ENCODE data around the gene METTL22. TPM values are rescaled to one million over a fixed set of nuclear protein-coding genes. Genes with fewer than 3 reads are reported as not detected.

Gene METTL22
- total RNA-seq, 2 donors from 2014 or later: 16.3 to 56.6 TPM

- WGBS: 83% methylated on average over 18 of the region's 18 CpGs
- no peak for DNase-seq (ENCODE audit: low spot score)
- peaks cover 4 to 13% of the 10 kb centered on the region in 2 donors for H3K36me3 ChIP-seq
- H3K27me3 ChIP-seq (replicated peaks; ENCODE audit: insufficient read depth): no peaks in the 10 kb centered on the region
- no peak overlapping the region for H3K27ac ChIP-seq
- TF ChIP-seq CTCF (IDR thresholded peaks at IDR 0.05): no peak
- TF ChIP-seq POLR2A (IDR thresholded peaks at IDR 0.05): no peak
- no peak for TF ChIP-seq POLR2AphosphoS5 (IDR thresholded peaks at IDR 0.05)
- no peaks in the 10 kb centered on the region for H3K4me1 ChIP-seq (replicated peaks)
- H3K9me3 ChIP-seq: no peaks in the 10 kb centered on the region
- intact Hi-C loops (cut with DNase I): no loop called here
- H3K4me3 ChIP-seq: no peak overlapping the region
Measured at GRCh38 chr16:8634991-8635736, 13.7 kb downstream of the METTL22 start.

GRCh38 chr16:8639694-8640093 is 18.2 kb downstream of the METTL22 start:
- H3K27ac ChIP-seq: no peak overlapping the region
- H3K9me3 ChIP-seq: no peaks in the 10 kb centered on the region
- no peaks in the 10 kb centered on the region for H3K4me1 ChIP-seq (replicated peaks)
- DNase-seq (ENCODE audit: low spot score): no peak
- H3K4me3 ChIP-seq: no peak overlapping the region
- intact Hi-C loops (cut with DNase I): no loop called here
- no peaks in the 10 kb centered on the region for H3K27me3 ChIP-seq (replicated peaks; ENCODE audit: insufficient read depth)
- TF ChIP-seq POLR2AphosphoS5 (IDR thresholded peaks at IDR 0.05): no peak
- no peak for TF ChIP-seq POLR2A (IDR thresholded peaks at IDR 0.05)
- no peak for TF ChIP-seq CTCF (IDR thresholded peaks at IDR 0.05)
- H3K36me3 ChIP-seq: peaks cover 11 to 20% of the 10 kb centered on the region in 2 donors
- WGBS: 89% methylated on average over 11 of the region's 13 CpGs

GRCh38 chr16:8641671-8642070 is 20.2 kb downstream of the METTL22 start:
- WGBS: 75% methylated on average over 9 of the region's 9 CpGs
- no peak for DNase-seq (ENCODE audit: low spot score)
- Histone ChIP-seq H3K4me3 (no peak overlapping the region), H3K27ac (no peak overlapping the region), H3K36me3 (peaks cover 11 to 12% of the 10 kb centered on the region in 2 donors), H3K27me3 (replicated peaks; ENCODE audit: insufficient read depth) (no peaks in the 10 kb centered on the region), H3K9me3 (no peaks in the 10 kb centered on the region), H3K4me1 (replicated peaks) (no peaks in the 10 kb centered on the region)
- no peak for TF ChIP-seq POLR2AphosphoS5 (IDR thresholded peaks at IDR 0.05)
- TF ChIP-seq CTCF (IDR thresholded peaks at IDR 0.05): no peak
- no peak for TF ChIP-seq POLR2A (IDR thresholded peaks at IDR 0.05)
- intact Hi-C loops (cut with DNase I): no loop called here

- 83% methylated on average over 16 of the region's 16 CpGs for WGBS
Measured at GRCh38 chr16:8642146-8642545, 20.6 kb downstream of the METTL22 start.

More at GRCh38 chr16:8642146-8642545, 20.6 kb downstream of the METTL22 start:
- DNase-seq (ENCODE audit: low spot score): no peak
- H3K27ac ChIP-seq: no peak overlapping the region
- H3K4me1 ChIP-seq (replicated peaks): no peaks in the 10 kb centered on the region
- no peaks in the 10 kb centered on the region for H3K27me3 ChIP-seq (replicated peaks; ENCODE audit: insufficient read depth)
- no peaks in the 10 kb centered on the region for H3K9me3 ChIP-seq
- TF ChIP-seq CTCF (IDR thresholded peaks at IDR 0.05) (no peak), POLR2AphosphoS5 (IDR thresholded peaks at IDR 0.05) (no peak)
- intact Hi-C loops (cut with DNase I): no loop called here
- H3K4me3 ChIP-seq: no peak overlapping the region
- peaks cover 15 to 16% of the 10 kb centered on the region in 2 donors for H3K36me3 ChIP-seq

Measured in prostate gland (tissue), 2 donors.